AG10803 (cell line): ENCODE measurements around the gene TRIM49C.
"Not testable (repeated sequence)": the region's sequence is repeated elsewhere in the genome, so short reads cannot be mapped to it uniquely, and the experiment has no call there.

Source experiments
- DNase-seq: peaks from one replicate; pipeline ENCODE4 v3.0.0; 2010; ENCODE audit warnings: low read depth
- H3K4me3 ChIP-seq: 2 replicates; pipeline ENCODE4 v1.5.1; 2011; ENCODE audit warnings: mild to moderate bottlenecking, low read length, control low read depth

Gene TRIM49C

GRCh38 chr11:90030806-90031205 lies at the start of gene TRIM49C:
TSS of gene TRIM49C (plus strand) at chr11:90031106. CDS start at chr11:90035212, 4,106 bp downstream.
- H3K4me3 ChIP-seq, DNase-seq: not testable (repeated sequence)

- H3K4me3 ChIP-seq, DNase-seq: not testable (repeated sequence)
Measured at GRCh38 chr11:90024184-90024583, 6.7 kb upstream of the TRIM49C start.

GRCh38 chr11:90051591-90052209 lies 20.8 kb downstream of the TRIM49C start:
- not testable (repeated sequence) for H3K4me3 ChIP-seq, DNase-seq

- not testable (repeated sequence) for H3K4me3 ChIP-seq, DNase-seq
Measured at GRCh38 chr11:90052311-90052710, 21.4 kb downstream of the TRIM49C start.

- H3K4me3 ChIP-seq, DNase-seq: not testable (repeated sequence)
Measured at GRCh38 chr11:90053545-90053944, 22.6 kb downstream of the TRIM49C start.

- not testable (repeated sequence) for H3K4me3 ChIP-seq, DNase-seq
Measured at GRCh38 chr11:90085650-90086049, 54.7 kb downstream of the TRIM49C start, which contains the start of gene UBTFL1. TSS of gene UBTFL1 (plus strand) at chr11:90085950. CDS start at chr11:90085950, 0 bp downstream.

- H3K4me3 ChIP-seq: not testable (repeated sequence)
Measured at GRCh38 chr11:90088731-90089130, 57.8 kb downstream of the TRIM49C start.

More at GRCh38 chr11:90088731-90089130, 57.8 kb downstream of the TRIM49C start:
- not testable (repeated sequence) for DNase-seq
